Kidney (tissue), 14 donors: Measurements from ENCODE around the gene CRYZL1. TPM values are rescaled to one million over a fixed set of nuclear protein-coding genes. Genes with fewer than 3 reads are reported as not detected.
"Not testable (repeated sequence)": the region's sequence is repeated elsewhere in the genome, so short reads cannot be mapped to it uniquely, and the experiment has no call there.

Experiments
- DNase-seq, 5 donors: peaks; one replicate each; pipeline ENCODE4 v3.0.0-alpha.2; 2013 to 2020
- FAIRE-seq: peaks from 2 replicates; lab custom pipeline; 2012; peaks lifted over from hg19 to GRCh38; lab: Jason Lieb, UNC
- H3K27ac ChIP-seq, 2 donors: one replicate each; pipeline ENCODE4 v1.7.0; 2013; ENCODE audit warnings: low read depth in 2 of 2, low read length in 2 of 2, inconsistent platforms in 1 of 2
- H3K27me3 ChIP-seq: one replicate; pipeline ENCODE4 v1.7.1; 2013; ENCODE audit warnings: low read length, inconsistent platforms; ENCODE audit not compliant: control insufficient read depth, insufficient read depth
- H3K36me3 ChIP-seq, 3 donors: one replicate each; pipeline versions ENCODE4 v1.7.0 to v1.7.1; 2013; ENCODE audit warnings: low read length in 3 of 3, control low read depth in 1 of 3, inconsistent platforms in 1 of 3; ENCODE audit not compliant: insufficient read depth in 3 of 3, control insufficient read depth in 2 of 3
- H3K4me1 ChIP-seq, 3 donors: one replicate each; pipeline versions ENCODE4 v1.7.0 to v1.7.1; 2013; ENCODE audit warnings: low read length in 3 of 3, inconsistent platforms in 1 of 3, low read depth in 1 of 3; ENCODE audit not compliant: control insufficient read depth in 2 of 3, insufficient read depth in 2 of 3
- H3K4me3 ChIP-seq, 3 donors: one replicate each; pipeline versions ENCODE4 v1.7.0 to v1.8.1; 2013; ENCODE audit warnings: low read length in 3 of 3, control low read depth in 1 of 3, inconsistent platforms in 1 of 3
- H3K9ac ChIP-seq, 3 donors: one replicate each; pipeline versions ENCODE4 v1.7.0 to v1.7.1; 2013; ENCODE audit warnings: low read length in 3 of 3, control low read depth in 1 of 3, inconsistent platforms in 1 of 3
- H3K9me3 ChIP-seq, 3 donors: one replicate each; pipeline versions ENCODE4 v1.7.0 to v1.7.1; 2013; ENCODE audit warnings: low read length in 3 of 3, control low read depth in 1 of 3, inconsistent platforms in 1 of 3; ENCODE audit not compliant: control insufficient read depth in 2 of 3, insufficient read depth in 1 of 3
- intact Hi-C: fragments of 100-400 bp; cut with DNase I; formaldehyde crosslinking; loops from one replicate; pipeline ENCODE4 v1.11.1; 2022
- polyA plus RNA-seq: library from polyadenylated mRNA; stranded (reverse); fragments of 350-450 nt; fragmentation: Illumina TruSeq; extraction: RNeasy Lipid Tissue Mini Kit (QIAGEN cat#74804); gene quantifications from one replicate; pipeline ENCODE4 v1.2.3, GENCODE V29; 2014; ENCODE audit warnings: low read depth, low replicate concordance; ENCODE audit not compliant: insufficient read depth
- total RNA-seq: library from RNA; stranded (reverse); fragmentation: NEBNext Ultra II Directional; extraction: Animal tissue kit (Norgen Biotek cat#: 25700); gene quantifications from one replicate; pipeline ENCODE4 v1.2.1, GENCODE V29; 2021
- TF ChIP-seq, protein P1 (sequence below): IDR thresholded peaks from 3 replicates; pipeline ENCODE4 v1.5.1; 2012; ENCODE audit warnings: mild to moderate bottlenecking, moderate library complexity, borderline replicate concordance; ENCODE audit not compliant: insufficient read depth; ENCODE audit errors: extremely low read depth
- donor health status: control.
- donor health status: control.
- donor health status: control.
- donor health status: control.
- donor health status: control.
- donor health status: DM: yes; HTN: yes; CAD: no.
- donor health status: Normal renal cell carcinoma (clear cell type).

Gene CRYZL1
- total and polyA plus RNA-seq, 2 donors from 2014 or later, result 34.1 to 40.8 TPM

DNA sequence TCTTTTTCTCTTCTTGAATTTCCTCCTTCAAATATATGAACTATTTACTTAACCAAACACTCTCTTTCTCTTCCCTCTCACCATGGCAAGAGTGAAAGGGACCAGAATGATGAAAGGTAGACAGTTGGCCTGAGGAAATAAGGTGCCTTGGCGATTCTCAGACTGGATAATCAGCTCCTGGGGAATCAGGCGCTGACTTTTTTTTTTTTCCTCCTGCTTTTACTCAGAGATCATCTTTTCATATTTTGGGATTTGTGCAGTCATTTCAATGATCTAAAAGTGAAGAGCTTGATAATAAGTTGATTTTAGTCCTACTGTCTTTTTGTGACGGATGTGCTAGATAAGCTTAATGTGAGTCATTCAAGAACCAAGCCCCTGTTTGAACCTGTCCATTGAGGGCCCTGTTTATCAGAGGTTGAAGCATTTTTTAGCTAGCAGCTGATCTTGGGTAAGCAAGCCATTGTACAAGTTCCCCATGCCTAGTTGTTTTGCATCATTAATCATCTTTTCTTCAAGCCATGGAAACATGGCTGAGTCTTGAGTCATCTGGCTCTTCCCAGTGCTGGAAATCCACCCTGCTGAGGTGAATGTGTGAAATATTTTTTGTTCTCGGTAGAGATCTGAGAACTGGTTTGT, 41.6 kb upstream of the CRYZL1 start:
- H3K27me3 ChIP-seq, result no peaks in the 10 kb centered on the region
- TF ChIP-seq, protein P1, sequence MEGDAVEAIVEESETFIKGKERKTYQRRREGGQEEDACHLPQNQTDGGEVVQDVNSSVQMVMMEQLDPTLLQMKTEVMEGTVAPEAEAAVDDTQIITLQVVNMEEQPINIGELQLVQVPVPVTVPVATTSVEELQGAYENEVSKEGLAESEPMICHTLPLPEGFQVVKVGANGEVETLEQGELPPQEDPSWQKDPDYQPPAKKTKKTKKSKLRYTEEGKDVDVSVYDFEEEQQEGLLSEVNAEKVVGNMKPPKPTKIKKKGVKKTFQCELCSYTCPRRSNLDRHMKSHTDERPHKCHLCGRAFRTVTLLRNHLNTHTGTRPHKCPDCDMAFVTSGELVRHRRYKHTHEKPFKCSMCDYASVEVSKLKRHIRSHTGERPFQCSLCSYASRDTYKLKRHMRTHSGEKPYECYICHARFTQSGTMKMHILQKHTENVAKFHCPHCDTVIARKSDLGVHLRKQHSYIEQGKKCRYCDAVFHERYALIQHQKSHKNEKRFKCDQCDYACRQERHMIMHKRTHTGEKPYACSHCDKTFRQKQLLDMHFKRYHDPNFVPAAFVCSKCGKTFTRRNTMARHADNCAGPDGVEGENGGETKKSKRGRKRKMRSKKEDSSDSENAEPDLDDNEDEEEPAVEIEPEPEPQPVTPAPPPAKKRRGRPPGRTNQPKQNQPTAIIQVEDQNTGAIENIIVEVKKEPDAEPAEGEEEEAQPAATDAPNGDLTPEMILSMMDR, result no peak
- intact Hi-C loops, result no loop called here
- no peak overlapping the region for H3K9ac ChIP-seq
- no peak overlapping the region for H3K4me3 ChIP-seq
- H3K9me3 ChIP-seq, result no peaks in the 10 kb centered on the region
- FAIRE-seq (no peak), DNase-seq (no peak)
- H3K4me1 ChIP-seq, result peaks cover 4 to 29% (median 6%) of the 10 kb centered on the region in 3 donors
- H3K27ac ChIP-seq, result no peak overlapping the region
- no peaks in the 10 kb centered on the region for H3K36me3 ChIP-seq

DNA sequence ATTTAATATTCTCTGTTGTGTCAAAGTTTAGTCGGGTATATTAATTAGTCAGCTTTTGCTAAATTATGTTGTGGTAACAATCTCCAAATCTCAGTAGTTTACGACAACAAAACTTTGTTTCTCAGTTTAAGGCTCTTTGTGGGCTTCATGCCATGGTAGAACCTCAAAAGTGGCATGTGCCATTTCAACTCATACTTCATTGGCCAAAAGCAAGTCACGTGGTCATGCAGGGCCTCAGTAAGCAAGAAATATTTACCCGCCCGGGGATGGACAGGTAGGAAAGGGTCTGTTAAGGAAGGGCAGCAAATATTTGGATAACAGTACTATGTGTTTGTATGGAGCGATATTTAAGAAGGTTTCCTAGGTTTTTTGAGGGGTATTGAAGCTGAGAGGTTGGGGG, 39.3 kb upstream of the CRYZL1 start:
- no peak overlapping the region for H3K4me3 ChIP-seq
- intact Hi-C loops, result no loop called here
- TF ChIP-seq, protein P1, result no peak
- no peak overlapping the region for H3K9ac ChIP-seq
- no peaks in the 10 kb centered on the region for H3K9me3 ChIP-seq
- H3K27me3 ChIP-seq, result no peaks in the 10 kb centered on the region
- H3K27ac ChIP-seq, result no peak overlapping the region
- no peaks in the 10 kb centered on the region for H3K36me3 ChIP-seq
- peaks cover 0 to 20% (median 4%) of the 10 kb centered on the region in 3 donors for H3K4me1 ChIP-seq
- no peak for DNase-seq
- no peak for FAIRE-seq

DNA sequence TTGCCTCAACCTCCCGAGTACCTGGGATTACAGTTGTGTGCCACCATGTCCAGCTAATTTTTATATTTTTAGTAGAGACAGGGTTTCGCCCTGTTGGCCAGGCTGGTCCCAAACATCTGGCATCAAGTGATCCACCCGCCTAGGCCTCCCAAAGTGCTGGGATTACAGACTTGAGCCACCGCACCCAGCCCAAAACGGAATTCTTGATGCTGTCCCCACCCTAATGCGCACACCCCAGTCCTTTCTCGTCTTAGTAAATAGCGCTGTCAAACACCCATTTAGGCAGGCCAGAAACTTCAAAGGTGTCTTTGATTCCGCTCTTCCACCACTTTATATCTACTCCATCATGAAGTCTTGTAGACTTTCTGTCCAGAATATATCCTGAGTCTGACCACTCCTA, 35.9 kb upstream of the CRYZL1 start:
- DNase-seq (no peak), FAIRE-seq (no peak)
- Histone ChIP-seq H3K36me3 (no peaks in the 10 kb centered on the region), H3K4me3 (no peak overlapping the region), H3K9me3 (no peaks in the 10 kb centered on the region), H3K9ac (no peak overlapping the region), H3K27ac (no peak overlapping the region), H3K4me1 (no peaks in the 10 kb centered on the region), H3K27me3 (no peaks in the 10 kb centered on the region)
- intact Hi-C loops, result no loop called here
- TF ChIP-seq, protein P1, result no peak

DNA sequence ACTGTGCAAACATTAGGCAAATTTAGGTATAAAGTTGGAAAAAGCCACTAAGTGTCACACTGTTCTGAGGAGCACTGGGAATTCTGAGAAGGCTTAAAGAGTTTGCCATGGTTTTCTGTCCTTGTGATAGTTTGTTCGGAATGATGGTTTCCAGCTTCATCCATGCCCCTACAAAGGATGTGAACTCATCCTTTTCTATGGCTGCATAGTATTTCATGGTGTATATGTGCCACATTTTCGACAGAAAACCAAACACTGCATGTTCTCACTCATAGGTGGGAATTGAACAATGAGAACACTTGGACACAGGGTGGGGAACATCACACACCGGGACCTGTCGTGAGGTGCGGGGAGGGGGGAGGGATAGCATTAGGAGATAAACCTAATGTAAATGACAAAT, 35.1 kb upstream of the CRYZL1 start:
- H3K4me3 ChIP-seq, H3K36me3 ChIP-seq, H3K4me1 ChIP-seq, H3K27me3 ChIP-seq, H3K9me3 ChIP-seq, FAIRE-seq, intact Hi-C loops, DNase-seq, H3K9ac ChIP-seq, H3K27ac ChIP-seq: not testable (repeated sequence)
